IPS-15b (cell line): ENCODE data around the gene RAB11FIP4.
A peak's percentile ranks its signal among the peaks of the same experiment; 100 is the strongest.

Experiments used
- H3K27me3 ChIP-seq: one replicate; pipeline ENCODE4 v1.6.1; 2013; ENCODE audit warnings: low read length; ENCODE audit not compliant: control insufficient read depth, insufficient read depth
- H3K36me3 ChIP-seq: one replicate; pipeline ENCODE4 v1.6.1; 2013; ENCODE audit warnings: low read length; ENCODE audit not compliant: control insufficient read depth, insufficient read depth
- H3K4me1 ChIP-seq: one replicate; pipeline ENCODE4 v1.6.1; 2013; ENCODE audit warnings: mild to moderate bottlenecking, low read length; ENCODE audit not compliant: control insufficient read depth, insufficient read depth
- H3K4me3 ChIP-seq: one replicate; pipeline ENCODE4 v1.5.1; 2013; ENCODE audit warnings: low read depth, low read length
- H3K9ac ChIP-seq: one replicate; pipeline ENCODE4 v1.6.1; 2013; ENCODE audit warnings: low read depth, mild to moderate bottlenecking, low read length
- H3K9me3 ChIP-seq: one replicate; pipeline ENCODE4 v1.6.1; 2013; ENCODE audit warnings: mild to moderate bottlenecking, low read length; ENCODE audit not compliant: control insufficient read depth, insufficient read depth

The RAB11FIP4 gene

DNA sequence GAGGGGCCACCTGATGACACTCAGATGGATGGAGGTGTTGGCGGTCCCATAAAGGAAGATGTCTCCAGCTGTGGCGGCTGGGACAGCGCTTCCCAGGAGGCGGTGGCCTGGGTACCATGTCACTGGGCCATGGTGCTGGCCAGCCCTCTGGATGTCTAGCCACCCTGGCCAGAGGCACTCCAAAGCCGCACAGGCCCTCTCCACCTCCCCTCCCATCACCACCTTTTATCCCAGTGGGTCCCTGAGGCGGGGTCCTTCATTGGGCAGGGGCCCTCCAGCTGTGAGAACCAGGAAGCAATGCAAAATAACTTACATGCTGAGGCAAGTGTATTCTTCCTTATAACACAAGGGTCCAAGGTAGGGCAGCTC is 23.1 kb downstream of the RAB11FIP4 start:
- peaks cover 12% of the 10 kb centered on the region for H3K4me1 ChIP-seq
- H3K9me3 ChIP-seq, result no peaks in the 10 kb centered on the region
- no peak overlapping the region for H3K4me3 ChIP-seq
- H3K27me3 ChIP-seq, result no peaks in the 10 kb centered on the region
- H3K36me3 ChIP-seq, result no peaks in the 10 kb centered on the region
- H3K9ac ChIP-seq, result no peak overlapping the region

- H3K4me1 ChIP-seq, result peaks cover 12% of the 10 kb centered on the region
- no peak overlapping the region for H3K4me3 ChIP-seq
- no peak overlapping the region for H3K9ac ChIP-seq
- no peaks in the 10 kb centered on the region for H3K27me3 ChIP-seq
- no peaks in the 10 kb centered on the region for H3K9me3 ChIP-seq
- no peaks in the 10 kb centered on the region for H3K36me3 ChIP-seq
Measured at GRCh38 chr17:31415004-31415454, 23.6 kb downstream of the RAB11FIP4 start.

GRCh38 chr17:31415640-31416502 is 24.4 kb downstream of the RAB11FIP4 start:
- Histone ChIP-seq H3K36me3 (no peaks in the 10 kb centered on the region), H3K4me3 (no peak overlapping the region), H3K4me1 (peaks cover 12% of the 10 kb centered on the region), H3K9ac (peak overlapping the region; percentile 13), H3K9me3 (no peaks in the 10 kb centered on the region), H3K27me3 (no peaks in the 10 kb centered on the region)

DNA sequence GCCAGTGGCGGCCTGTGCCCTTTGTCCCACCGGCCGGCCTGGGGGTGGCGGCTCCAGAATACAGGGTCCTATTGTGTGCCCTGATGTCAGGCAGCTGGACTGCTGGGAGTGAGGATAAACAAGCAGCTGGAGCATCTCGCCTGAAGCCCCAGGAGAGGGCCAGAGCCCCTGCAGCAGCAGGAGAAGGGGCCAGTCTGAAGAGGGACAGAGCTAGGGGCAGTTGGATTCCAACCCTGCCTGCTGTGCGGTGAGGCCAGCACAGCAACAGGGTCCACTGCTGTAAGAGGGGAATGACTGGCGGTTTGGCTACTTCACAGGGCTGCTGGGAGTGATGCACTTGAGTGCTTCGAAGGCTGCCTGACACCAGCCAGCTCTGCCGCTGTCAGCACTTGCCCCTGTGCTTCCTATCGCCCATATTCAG is 25.0 kb downstream of the RAB11FIP4 start:
- no peak overlapping the region for H3K4me3 ChIP-seq
- no peaks in the 10 kb centered on the region for H3K27me3 ChIP-seq
- H3K9me3 ChIP-seq, result no peaks in the 10 kb centered on the region
- H3K4me1 ChIP-seq, result peaks cover 12% of the 10 kb centered on the region
- H3K36me3 ChIP-seq, result no peaks in the 10 kb centered on the region
- no peak overlapping the region for H3K9ac ChIP-seq

- Histone ChIP-seq H3K4me3 (no peak overlapping the region), H3K36me3 (no peaks in the 10 kb centered on the region), H3K27me3 (no peaks in the 10 kb centered on the region), H3K9me3 (no peaks in the 10 kb centered on the region), H3K4me1 (peaks cover 12% of the 10 kb centered on the region), H3K9ac (no peak overlapping the region)
Measured at GRCh38 chr17:31417051-31417792, 25.7 kb downstream of the RAB11FIP4 start.

GRCh38 chr17:31418773-31419350 is 27.4 kb downstream of the RAB11FIP4 start:
- Histone ChIP-seq H3K4me1 (peaks cover 8% of the 10 kb centered on the region), H3K27me3 (no peaks in the 10 kb centered on the region), H3K4me3 (no peak overlapping the region), H3K36me3 (no peaks in the 10 kb centered on the region), H3K9ac (no peak overlapping the region), H3K9me3 (no peaks in the 10 kb centered on the region)

GRCh38 chr17:31422443-31422842 is 31.0 kb downstream of the RAB11FIP4 start:
- H3K4me3 ChIP-seq, result no peak overlapping the region
- H3K36me3 ChIP-seq, result no peaks in the 10 kb centered on the region
- no peaks in the 10 kb centered on the region for H3K27me3 ChIP-seq
- no peaks in the 10 kb centered on the region for H3K9me3 ChIP-seq
- H3K9ac ChIP-seq, result no peak overlapping the region
- H3K4me1 ChIP-seq, result peaks cover 20% of the 10 kb centered on the region

DNA sequence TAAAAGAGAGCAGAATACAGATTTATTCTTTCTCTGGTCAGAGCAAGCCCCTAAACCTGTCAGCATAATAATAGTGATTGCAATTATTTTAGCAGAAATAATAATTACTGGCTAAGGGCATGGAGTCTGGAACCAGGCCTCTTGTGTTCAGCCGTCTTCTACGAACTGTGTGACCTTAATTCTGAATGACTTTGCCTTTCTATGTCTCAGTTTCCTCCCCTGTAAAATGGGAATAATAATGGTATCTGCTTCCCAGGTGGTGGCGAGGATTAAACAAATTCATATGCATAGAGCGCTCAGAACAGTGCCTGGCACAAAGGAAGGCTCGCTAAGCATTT is 33.4 kb downstream of the RAB11FIP4 start:
- no peaks in the 10 kb centered on the region for H3K9me3 ChIP-seq
- H3K4me3 ChIP-seq, result no peak overlapping the region
- H3K4me1 ChIP-seq, result peaks cover 12% of the 10 kb centered on the region
- H3K36me3 ChIP-seq, result no peaks in the 10 kb centered on the region
- H3K27me3 ChIP-seq, result no peaks in the 10 kb centered on the region
- H3K9ac ChIP-seq, result no peak overlapping the region

DNA sequence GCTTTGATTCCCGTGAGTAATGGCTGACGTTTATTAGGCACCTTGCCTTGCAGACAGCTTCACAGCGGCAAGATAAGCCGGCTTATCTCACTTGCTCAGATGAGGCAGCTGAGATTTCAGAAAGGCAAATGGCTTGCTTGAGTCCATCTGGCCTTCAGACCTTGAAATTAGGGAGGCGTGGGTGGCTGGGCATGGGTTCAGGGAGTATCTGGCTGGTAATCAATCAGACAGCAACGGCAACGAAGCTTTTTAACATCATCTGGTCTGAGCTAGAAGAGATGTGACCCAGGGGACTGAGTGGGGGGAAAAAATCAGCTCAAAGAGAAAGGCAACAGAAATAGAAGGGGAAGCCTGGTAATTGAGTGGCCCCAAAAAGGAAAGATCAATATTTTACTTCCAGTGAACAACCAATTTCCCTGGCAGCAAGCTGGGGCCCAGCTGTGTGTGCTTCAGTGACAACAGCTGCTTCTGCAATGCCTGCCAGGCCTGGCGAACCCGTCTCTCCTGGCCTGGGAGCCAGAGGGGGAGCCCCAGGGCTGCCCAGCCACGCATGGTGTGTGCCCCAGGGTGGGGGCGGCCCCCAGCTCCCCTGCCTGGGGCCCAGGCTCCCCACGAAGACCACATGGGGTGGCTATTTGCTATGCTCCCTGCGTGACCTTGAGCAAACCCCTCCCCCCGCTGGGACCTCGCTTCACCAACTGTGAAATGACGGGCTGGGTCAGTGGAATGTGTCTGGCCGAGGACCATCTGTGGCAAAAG is 34.0 kb downstream of the RAB11FIP4 start:
- Histone ChIP-seq H3K9me3 (no peaks in the 10 kb centered on the region), H3K4me1 (peaks cover 12% of the 10 kb centered on the region), H3K9ac (no peak overlapping the region), H3K27me3 (no peaks in the 10 kb centered on the region), H3K36me3 (no peaks in the 10 kb centered on the region), H3K4me3 (no peak overlapping the region)

DNA sequence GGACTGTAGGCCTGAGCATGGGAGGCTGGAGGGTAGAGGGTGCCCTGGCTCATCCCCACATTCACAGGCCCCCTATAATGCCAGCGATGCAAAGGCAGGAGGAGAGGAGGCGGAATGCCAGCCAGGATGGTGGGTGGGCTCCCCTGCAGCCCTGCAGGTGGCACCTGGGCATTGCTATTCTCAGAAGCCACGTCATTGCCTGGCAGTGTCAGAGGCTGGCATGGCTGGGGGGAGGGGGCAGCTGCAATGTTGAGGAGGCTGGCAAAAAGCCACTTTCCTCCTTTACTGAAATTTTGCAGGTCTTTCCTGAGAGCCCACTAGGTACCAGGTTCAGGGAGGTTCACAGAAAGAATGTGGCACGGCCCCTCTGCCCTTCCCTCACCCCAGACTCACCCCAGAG is 36.2 kb downstream of the RAB11FIP4 start:
- Histone ChIP-seq H3K27me3 (no peaks in the 10 kb centered on the region), H3K9ac (no peak overlapping the region), H3K4me3 (no peak overlapping the region), H3K4me1 (peaks cover 12% of the 10 kb centered on the region), H3K9me3 (no peaks in the 10 kb centered on the region), H3K36me3 (no peaks in the 10 kb centered on the region)

- Histone ChIP-seq H3K9ac (no peak overlapping the region), H3K4me1 (peaks cover 12% of the 10 kb centered on the region)
Measured at GRCh38 chr17:31428111-31428510, 36.6 kb downstream of the RAB11FIP4 start.

More at GRCh38 chr17:31428111-31428510, 36.6 kb downstream of the RAB11FIP4 start:
- no peak overlapping the region for H3K4me3 ChIP-seq
- H3K27me3 ChIP-seq, result no peaks in the 10 kb centered on the region
- no peaks in the 10 kb centered on the region for H3K36me3 ChIP-seq
- no peaks in the 10 kb centered on the region for H3K9me3 ChIP-seq
